HK-2 (cell line): ENCODE data around the gene TUBB4B.

ENCODE experiments used
- DNase-seq: peaks from one replicate; pipeline ENCODE4 v3.0.0-alpha.2; 2018; ENCODE audit not compliant: unreplicated experiment

Gene TUBB4B

GRCh38 chr9:137212520-137212919, 28.6 kb upstream of the TUBB4B start:
- DNase-seq: no peak

GRCh38 chr9:137213160-137214060, 27.7 kb upstream of the TUBB4B start:
- no peak for DNase-seq

- no peak for DNase-seq
Observed at GRCh38 chr9:137214620-137215019, 26.5 kb upstream of the TUBB4B start.

GRCh38 chr9:137215196-137215986, 25.7 kb upstream of the TUBB4B start:
- no peak for DNase-seq

GRCh38 chr9:137216188-137216965, 24.7 kb upstream of the TUBB4B start:
- no peak for DNase-seq

GRCh38 chr9:137217276-137218211, 23.5 kb upstream of the TUBB4B start:
- DNase-seq: peak; percentile 77

- no peak for DNase-seq
Observed at GRCh38 chr9:137218212-137218753, 22.8 kb upstream of the TUBB4B start.

- DNase-seq: peak; percentile 71
Observed at GRCh38 chr9:137218754-137219271, 22.3 kb upstream of the TUBB4B start.

GRCh38 chr9:137219757-137220316, 21.2 kb upstream of the TUBB4B start:
- no peak for DNase-seq

- DNase-seq: no peak
Observed at GRCh38 chr9:137220317-137221094, 20.6 kb upstream of the TUBB4B start.

- DNase-seq: no peak
Observed at GRCh38 chr9:137221095-137221505, 20.0 kb upstream of the TUBB4B start.

GRCh38 chr9:137221506-137222111, 19.5 kb upstream of the TUBB4B start:
- DNase-seq: no peak

- peak; percentile 50 for DNase-seq
Observed at GRCh38 chr9:137222190-137223077, 18.7 kb upstream of the TUBB4B start, which contains the start of gene RNF208. RNF208 (minus strand) TSS chr9:137222240; CDS start chr9:137221212, 1,028 bp downstream.

- peak; percentile 98 for DNase-seq
Observed at GRCh38 chr9:137223078-137223970, 17.8 kb upstream of the TUBB4B start.

- no peak for DNase-seq
Observed at GRCh38 chr9:137224830-137225694, 16.0 kb upstream of the TUBB4B start, which contains the start of gene CYSRT1. CYSRT1 (plus strand) TSS chr9:137225174; CDS start chr9:137225622, 448 bp downstream.
